Panc1 (cell line): ENCODE results near the gene SEPTIN5.

Experiments
- POLR2AphosphoS5 ChIP-seq: IDR thresholded peaks from 2 replicates; pipeline ENCODE4 v1.6.1; 2012; ENCODE audit warnings: mild to moderate bottlenecking, low read depth, low read length, moderate library complexity
- TF ChIP-seq, protein P1 (sequence below): fragments of 450-650 bp; IDR thresholded peaks from 2 replicates; pipeline ENCODE4 v1.5.1; 2017; ENCODE audit warnings: mild to moderate bottlenecking

DNA sequence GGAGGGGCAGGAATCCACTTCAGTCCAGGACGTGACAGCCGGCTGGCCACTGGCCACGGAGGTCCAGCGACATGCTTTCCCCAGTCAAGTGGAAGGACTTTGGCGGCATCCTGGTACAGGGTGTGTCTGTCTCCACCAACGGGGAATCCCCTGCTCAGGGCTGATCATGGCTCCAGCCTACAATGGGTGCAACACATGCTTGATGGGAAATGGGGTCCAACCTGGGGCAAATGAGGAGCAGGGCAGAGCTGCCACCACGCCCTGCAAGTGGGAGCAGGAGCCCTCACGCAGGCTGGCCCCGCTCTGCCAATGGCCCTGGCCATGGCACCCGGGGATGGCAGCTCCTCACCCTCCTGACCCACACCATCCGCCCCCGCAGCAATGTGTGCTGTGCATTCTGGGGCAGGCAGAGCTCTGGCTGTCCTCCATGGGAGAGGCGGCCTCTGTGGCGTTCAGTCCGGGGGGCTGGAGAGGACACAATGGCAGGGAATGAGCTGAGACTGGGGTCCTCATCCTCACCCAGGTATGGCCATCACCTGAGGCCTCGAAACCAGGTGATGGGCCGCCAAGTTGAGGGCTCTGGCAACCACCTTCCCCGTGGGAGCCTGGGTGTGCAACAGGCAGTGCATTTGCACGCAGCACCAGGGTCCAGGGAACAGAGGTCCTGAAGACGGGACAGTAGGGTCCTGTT, 5.8 kb upstream of the SEPTIN5 start:
- TF ChIP-seq, protein P1, sequence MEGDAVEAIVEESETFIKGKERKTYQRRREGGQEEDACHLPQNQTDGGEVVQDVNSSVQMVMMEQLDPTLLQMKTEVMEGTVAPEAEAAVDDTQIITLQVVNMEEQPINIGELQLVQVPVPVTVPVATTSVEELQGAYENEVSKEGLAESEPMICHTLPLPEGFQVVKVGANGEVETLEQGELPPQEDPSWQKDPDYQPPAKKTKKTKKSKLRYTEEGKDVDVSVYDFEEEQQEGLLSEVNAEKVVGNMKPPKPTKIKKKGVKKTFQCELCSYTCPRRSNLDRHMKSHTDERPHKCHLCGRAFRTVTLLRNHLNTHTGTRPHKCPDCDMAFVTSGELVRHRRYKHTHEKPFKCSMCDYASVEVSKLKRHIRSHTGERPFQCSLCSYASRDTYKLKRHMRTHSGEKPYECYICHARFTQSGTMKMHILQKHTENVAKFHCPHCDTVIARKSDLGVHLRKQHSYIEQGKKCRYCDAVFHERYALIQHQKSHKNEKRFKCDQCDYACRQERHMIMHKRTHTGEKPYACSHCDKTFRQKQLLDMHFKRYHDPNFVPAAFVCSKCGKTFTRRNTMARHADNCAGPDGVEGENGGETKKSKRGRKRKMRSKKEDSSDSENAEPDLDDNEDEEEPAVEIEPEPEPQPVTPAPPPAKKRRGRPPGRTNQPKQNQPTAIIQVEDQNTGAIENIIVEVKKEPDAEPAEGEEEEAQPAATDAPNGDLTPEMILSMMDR: no peak
- no peak for TF ChIP-seq POLR2AphosphoS5
